ENCODE results near the gene KNDC1.

The KNDC1 gene

DNA sequence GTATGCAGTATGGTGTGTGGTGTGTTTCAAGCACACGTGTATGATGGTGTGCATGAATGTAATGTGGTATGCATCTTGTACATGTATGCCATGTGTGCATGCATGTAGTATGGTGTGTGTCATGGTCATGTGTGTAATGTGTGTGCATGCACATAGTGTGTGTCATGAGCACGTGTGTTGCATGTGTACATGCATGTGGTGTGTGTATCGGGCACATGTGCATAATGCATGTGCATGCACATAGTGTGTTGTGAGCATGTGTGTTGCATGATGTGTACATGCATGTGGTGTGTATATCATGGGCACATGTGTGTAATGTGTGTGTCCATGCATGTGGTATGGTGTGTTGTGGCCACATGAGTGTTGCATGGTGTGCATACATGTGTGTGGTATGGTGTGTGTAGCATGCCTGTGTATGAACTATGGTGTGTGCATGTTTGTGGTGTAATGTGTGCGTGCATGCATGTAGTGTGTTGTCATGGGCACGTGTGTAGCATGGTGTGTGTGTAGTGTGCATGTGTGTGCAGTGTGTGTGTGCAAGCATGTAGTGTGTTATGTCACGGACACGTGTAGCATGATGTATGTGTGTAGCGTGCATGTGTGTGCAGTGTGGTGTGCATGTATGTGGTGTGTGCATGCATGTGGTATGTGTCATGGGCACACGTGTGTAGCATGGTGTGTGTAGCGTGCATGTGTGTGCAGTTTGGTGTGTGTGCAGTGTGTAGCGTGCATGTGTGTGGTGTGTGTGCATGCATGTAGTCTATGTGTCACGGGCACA lies 17.6 kb downstream of the KNDC1 start:
- no peak for DNase-seq (ENCODE audit: low spot score)

DNA sequence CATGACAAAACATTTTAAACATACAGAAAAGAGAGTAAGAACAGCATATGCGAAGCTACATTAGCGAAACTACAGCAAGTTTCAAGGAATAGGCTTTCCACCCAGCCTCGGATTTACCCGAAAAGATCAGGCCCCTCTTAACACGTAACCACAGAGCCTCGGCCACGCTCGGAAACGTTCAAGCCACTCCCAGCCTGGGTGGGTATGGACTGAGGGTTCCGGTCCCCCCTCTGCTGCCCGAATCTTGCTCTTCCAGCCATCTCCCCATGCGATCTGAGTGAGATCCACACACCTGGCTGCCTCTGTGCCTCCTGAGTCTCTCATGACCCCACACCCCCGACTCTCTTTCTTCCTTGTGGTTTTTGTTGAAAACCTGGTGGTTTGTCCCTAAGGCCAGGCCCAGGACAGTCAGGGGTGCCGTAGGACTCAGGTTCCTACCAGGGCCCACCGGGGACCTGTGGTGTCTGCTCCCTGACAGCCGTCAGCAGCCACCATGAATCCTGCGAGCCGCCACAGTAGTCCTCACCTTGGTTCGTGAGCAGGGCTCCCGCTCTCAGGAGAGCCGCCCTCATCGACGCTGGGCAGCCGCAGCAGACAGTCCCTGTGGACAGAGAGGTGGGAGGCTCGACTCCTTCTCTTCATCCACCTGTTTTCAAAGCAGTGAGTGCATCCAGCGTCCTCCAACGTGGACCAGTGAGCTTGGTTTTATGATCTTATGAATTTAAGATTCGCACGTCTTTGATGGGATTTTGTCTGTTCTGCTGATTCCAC lies 18.5 kb downstream of the KNDC1 start:
- DNase-seq (ENCODE audit: low spot score), result no peak

DNA sequence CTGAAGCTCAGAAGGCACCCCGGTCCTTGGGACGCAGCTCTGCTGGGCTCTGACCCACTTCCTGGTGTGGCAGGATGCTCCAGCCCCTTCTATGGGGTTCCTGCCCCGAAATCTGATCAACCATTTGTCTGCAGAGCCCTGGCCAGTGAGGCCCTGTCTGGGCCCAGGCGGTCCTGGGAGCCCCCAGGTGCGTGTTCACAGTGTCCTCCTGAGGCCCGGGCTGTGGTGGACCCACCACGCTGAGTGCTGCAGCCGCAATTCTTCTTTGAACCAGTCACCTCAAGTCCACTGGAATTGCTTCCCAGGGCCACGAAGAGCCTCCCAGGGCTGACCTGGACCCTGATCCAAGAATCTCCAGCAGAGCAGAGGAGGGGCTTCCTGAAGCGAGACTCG lies 19.1 kb downstream of the KNDC1 start:
- DNase-seq (ENCODE audit: low spot score), result no peak

DNA sequence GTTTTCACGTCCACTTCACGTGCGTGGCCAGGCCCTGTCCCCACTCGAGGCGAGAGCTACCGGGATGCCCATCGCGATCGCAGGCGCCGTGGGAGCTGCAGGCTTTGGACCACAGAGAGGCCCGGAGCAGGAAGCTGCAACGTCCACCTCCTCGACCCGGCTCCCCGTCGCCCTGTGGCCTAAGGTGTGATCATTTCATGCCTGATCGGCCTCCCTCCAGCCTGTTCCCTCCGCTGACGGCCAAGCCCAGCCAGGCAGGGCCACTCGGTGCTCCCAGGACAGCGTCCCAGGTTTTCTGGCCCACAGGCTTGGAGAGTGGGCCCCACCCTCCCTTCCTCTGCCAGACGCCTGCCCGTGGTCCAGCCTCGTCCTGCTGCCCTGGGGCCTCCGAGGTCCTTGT lies 19.6 kb downstream of the KNDC1 start:
- DNase-seq (ENCODE audit: low spot score), result no peak

DNA sequence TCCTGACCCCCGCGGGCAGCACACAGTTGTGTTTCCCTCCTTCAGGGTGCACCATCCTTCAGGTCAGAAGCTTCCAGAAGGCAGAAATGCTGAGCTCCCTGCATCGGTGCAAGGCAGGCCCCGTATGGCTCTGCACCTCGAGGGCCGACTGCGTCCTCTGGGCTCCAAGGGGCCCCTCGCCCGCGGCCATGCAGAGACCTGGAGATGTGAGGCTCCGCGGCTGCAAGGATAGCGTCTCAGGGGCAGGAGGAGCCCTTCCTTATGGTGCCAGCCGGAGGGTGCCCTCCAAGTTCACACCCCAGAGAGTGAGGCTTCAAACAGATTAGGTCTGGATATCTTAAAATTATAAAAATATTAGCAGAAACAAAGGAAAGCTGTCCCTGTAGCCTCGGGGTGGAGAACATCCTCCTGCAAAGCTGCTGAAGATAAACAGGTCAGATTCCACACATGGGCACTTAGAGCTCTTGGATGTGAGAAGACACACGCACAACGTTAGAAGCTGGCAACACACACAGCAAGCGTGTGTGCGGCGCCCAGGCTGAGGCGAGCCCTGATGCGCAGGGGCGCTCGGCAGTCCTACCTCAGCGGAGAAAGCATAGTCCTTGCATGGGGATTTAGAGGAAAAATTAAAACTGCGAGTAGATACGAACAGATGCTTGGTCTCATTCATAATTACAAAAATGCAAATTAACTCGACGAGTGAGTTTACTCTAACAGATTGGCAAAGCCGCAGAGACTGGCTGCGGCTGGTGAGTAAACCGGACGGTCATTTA lies 20.4 kb downstream of the KNDC1 start:
- no peak for DNase-seq (ENCODE audit: low spot score)

DNA sequence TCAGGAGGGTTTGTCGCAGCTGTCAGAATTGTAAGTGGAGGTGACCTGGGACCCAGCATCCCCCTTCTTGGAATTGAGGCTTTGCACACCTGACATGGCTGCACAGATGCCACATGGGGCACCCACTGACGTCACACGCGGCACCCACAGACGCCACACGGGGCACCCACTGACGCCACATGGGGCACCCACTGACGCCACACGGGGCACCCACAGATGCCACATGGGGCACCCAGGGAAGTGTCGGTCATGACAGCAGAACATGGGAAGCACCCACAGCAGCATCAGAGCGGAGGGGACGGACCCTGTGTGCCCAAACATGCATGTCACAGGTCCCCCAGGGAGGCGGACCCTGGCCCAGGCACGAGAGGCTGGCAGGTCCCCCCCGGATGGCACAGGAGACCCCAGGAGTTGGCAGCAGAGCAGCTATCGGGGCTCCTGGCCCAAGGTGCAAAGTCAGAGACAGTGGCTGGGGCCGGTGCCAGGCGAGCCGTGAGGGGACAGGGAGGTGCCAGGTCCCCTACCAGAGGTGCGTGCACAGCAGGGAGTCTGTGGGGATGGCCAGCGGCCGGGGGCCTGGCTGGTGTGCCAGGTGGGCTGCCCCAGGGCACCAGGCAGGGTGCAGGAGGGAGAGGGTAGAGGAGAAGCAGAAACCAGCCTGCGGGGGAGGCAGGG lies 21.1 kb downstream of the KNDC1 start:
- DNase-seq (ENCODE audit: low spot score), result no peak

DNA sequence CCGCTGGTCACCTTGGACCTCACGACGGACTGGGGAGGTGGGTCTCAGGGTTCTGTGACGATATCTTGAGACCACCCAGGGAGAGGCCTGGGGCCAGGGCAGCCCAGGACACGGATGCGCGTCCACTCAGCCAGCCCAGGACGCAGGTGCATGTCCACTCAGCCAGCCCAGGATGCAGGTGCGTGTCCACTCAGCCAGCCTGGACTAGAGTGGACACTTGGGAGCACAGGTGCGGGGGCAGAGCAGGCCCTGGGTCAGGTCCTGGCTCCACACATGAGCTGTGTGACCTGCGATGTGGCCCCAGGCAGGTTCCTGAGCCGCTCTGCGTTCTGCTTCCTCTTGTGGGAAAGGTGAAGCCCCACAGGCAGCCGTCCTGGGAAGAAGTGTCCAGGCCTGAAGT lies 22.2 kb downstream of the KNDC1 start:
- DNase-seq (ENCODE audit: low spot score), result no peak

DNA sequence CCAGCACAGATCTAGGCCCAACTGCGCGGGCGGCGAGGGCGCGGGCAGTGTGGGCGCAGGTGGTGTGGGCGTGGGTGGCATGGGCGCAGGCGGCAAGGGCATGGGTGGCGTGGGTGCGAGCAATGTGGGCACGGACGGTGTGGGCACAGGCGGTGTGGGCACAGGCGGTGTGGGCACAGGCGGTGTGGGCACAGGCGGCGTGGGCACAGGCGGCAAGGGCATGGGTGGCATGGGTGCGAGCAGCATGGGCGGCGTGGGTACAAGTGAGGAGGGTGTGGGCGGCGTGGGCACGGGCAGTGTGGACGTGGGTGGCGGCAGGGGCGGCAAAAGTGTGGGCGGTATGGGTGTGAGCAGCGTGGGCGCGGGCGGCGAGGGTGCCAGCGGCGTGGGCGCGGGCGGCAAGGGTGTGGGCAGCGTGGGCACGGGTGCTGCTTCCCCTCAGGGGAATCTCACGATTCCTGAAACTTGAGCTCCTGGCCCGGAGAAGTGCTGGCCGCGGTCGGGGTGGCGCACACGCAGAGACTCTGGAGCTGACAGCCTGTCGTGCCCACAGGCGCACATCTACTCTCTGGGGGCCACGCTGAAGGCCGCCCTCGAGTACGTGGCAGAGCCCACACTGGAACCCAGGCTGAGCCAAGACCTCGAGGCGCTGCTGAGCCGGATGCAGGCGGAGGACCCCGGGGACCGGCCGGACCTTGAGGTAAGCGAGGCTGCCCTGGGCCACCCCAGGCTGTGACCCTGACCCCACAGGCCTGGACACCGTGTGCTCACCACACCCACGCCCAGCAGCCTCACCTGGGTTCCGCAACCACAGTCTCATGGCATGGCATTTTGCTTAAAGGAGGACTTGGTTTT lies 23.0 kb downstream of the KNDC1 start:
- no peak for DNase-seq (ENCODE audit: low spot score)

DNA sequence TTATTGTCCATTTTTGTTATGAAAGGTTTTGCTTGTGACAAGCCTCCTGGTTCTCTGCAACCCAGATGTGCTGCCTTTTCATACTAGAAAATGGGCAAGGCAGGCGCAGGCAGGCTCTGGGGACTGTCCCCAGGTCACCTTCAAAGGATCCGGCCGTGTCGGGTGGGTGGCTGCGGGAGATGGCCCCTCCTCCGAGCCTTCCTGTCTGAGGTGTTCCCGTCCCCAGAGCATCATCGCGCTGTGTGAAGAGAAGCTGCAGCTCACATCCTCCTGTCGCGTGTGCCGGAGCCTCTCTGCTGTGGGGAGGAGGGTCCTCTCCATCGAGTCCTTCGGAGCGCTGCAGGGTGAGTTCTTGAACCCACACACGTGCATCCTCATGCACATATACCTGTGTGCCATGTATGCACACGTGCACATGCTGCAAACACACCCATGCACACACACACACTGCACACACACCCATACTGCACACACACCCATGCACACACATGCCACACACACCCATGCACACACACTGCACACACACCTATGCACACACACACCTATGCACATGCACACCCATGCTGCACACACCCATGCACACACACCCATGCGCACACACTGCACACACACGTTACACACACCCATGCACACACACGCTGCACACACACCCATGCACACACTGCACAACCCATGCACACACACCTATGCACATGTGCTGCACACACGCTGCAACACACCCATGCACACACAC lies 23.8 kb downstream of the KNDC1 start:
- DNase-seq (ENCODE audit: low spot score), result no peak

DNA sequence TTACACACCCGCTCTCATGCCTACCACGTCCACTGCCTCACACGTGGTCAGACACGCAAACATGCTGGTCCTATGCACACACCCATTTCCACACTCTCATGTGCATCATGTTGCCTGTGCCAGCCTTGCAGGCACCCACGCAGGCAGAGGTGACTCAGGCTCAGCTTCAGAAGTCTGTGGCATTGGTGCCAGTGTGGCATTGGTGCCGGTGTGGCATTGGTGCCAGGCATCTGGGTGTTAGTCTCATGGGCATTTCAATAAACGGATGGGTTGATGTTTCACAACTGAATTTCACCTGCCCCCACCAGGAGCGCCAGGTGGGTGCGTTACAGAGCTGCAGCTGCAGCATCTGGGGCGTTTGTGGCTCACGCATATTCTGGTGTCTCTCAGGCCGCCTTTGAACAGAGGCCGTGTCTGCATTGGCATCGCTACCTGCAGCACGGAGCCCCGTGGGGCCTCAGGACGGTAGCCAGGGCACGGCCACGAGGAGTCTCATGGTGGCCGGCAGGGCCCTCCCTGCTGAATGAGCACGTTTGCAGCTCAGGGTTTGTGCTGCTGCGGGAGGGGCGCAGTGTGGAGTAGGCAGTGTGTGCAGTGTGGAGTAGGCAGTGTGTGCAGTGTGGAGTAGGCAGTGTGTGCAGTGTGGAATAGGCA lies 24.7 kb downstream of the KNDC1 start:
- DNase-seq (ENCODE audit: low spot score), result no peak

DNA sequence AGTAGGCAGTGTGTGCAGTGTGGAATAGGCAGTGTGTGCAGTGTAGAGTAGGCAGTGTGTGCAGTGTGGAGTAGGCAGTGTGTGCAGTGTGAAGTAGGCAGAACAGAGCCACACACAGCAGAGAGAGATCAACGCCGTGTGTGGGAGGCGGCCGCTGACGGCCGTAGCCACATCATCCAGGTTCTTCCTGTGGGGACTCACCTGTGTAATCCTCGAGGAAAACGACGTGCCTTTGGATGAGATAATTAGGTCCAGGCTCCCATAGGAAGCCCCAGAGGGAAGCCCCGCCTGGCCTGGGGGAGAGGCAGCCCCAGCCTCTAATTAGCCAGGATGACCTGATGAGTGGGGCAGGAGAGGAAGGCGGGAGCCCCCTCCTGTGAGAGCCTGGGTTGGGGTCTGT lies 25.4 kb downstream of the KNDC1 start:
- DNase-seq (ENCODE audit: low spot score), result no peak

DNA sequence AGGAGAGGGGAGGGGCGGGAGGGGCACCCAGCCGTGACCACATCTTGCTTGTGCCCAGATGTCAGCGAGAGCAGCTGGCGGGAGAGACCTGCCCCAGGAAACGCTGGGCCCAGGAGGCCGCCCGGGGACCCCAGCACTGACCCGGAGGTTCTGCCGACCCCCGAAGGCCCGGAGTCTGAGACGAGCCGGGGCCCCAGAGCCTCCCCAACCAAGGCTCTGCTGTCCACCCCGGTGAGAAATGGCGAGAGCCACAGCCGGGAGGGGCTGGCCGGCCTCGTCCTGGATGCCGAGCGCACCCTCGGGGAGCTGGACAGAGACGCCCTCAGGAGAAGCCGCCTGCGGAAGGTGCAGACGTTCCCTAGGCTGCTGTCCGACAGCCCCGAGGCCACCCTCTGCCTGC lies 25.9 kb downstream of the KNDC1 start:
- DNase-seq (ENCODE audit: low spot score), result no peak

DNA sequence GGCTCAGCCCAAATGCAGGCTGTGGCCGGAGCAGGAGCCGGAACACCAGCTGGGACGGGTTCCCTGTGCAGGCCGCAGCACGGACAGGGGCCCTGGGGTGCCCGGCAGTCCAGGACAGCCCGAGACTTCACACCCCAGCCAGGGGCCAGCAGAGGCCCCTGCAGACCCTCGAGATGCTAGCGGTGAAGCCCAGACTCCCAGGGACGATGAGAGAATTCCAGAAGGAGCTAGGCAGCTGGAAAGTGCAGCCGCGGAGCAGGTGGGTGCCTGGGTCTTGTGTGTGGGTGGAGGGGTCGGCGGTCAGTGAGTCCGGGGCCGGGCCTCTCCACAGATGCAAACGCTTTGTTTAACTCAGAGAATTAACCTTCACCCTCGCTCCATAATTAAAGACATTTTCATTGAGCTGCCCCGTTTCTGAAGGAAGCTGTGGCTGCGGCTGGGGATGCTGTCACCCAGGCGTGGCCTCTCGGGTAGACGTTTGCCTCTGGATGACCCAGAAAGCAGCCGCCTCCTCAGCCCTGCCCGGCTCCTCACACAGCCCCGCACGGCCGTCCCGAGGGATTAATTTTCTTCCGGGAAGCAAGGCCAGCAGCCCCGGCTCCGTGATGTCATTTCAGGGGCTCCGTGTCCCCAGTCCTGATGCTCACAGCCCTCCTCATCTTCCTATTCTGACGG lies 26.5 kb downstream of the KNDC1 start:
- no peak for DNase-seq (ENCODE audit: low spot score)

DNA sequence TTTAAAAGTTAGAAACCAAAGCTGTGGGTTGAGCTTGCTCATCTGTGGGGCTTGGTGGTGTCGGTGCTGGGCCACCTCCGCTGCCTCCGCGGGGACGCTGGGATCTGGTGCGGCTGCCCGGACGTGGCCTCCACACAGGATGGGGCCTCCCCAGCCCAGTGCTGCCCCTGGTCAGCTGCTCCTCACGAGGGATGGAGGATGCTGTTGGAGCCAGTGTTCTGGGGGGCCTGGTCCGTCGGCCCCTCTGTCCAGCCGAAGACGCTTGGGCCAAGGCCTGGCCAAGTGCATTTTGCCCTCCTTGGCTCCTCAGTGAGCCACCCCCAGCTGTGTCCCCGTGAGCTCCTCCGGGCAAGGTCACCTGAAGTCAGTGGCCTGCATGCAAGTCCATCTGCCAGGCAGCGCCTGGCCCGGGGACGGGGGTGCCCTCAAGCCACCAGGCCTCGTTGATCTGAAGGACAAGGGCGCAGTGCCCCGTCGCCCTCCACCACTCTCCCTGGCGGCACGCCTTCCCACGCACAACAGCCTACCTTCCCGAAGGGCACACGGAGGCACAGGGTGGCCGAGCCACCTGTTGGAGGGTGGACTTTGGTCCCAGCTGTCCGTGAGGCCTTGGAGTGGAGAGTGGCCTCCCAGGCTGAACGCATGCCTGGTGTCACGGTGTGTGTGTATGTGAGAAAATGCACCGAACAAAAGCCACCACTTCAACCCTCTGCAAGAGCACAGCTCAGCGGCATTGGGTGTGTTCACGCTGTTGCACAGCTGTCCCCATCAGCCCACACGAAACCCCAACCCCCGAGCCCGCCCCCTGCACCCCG lies 27.3 kb downstream of the KNDC1 start:
- no peak for DNase-seq (ENCODE audit: low spot score)

DNA sequence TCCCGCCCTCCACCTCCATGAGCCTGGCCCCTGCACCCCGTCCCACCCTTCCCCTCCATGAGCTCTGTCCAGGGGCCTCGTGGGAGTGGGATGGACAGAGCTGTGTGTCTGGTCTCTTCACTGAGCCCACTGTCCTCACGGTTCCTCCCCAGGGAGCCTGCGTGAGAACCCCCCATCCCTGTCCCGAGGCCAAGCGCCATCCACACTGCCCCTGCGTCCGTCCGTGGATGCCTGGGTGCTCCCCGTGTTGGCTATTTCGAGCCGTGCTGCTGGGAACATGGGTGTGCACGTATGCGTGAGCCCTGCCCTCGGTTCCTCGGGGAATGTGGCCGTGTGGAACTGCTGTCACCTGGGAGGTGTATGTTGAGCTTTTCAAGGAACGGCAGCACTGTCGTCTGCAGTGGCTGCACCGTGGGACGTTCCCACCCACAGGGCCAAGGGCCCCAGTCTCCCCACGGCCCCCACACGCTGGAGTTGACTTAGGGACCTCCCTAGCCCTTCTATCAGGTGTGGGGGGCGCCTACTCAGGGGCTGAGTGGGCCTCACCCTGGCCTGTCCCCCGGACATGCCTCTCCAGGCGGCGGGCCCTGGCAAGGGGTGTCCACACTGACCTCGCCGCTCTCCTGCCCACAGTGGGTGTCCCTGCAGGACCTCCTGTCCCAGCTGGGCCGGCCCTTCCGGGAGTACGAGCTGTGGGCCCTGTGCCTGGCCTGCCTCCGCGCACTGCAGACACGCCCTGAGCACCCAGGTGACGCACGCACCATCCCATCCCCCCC lies 28.1 kb downstream of the KNDC1 start:
- DNase-seq (ENCODE audit: low spot score), result no peak

DNA sequence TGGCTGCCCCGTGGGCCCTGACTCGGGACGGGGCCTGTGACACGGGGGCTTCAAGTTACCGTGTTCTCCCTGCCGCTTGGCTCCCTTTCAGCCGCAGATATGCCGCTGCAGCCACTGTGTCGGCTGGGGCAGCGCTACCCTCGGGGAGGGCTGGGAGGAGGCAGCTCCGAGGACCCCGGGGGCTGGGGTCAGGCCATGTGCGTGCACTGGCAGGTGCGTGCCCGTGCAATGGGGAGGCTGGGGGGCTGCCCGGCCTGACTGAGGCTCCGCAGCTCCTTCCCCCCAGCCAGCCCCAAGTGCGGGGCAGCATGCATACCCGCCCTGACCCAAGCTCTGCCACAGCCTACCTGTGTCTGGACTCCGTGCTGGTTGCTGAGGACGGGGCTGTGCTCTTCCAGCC lies 29.2 kb downstream of the KNDC1 start:
- DNase-seq (ENCODE audit: low spot score), result no peak

DNA sequence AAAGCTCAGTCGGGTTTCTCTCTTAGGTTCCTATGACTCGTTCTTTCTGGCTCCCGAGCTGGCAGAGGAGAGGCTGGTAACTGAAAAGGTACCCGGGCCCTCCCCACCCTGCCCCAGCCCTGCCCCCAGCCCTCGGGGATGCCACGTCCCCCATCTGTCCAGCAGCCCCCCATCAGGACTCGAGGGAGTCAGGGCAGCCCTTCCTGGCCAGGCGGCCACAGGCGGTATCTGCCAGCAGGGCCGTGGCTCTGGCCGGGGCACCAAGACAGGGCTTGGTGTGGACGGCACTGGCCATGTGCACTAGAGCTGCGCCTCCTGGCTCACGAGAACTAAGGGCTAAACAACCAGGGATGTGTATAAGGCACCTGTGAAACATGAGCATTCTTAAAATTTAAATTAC lies 29.7 kb downstream of the KNDC1 start:
- DNase-seq (ENCODE audit: low spot score), result no peak

DNA sequence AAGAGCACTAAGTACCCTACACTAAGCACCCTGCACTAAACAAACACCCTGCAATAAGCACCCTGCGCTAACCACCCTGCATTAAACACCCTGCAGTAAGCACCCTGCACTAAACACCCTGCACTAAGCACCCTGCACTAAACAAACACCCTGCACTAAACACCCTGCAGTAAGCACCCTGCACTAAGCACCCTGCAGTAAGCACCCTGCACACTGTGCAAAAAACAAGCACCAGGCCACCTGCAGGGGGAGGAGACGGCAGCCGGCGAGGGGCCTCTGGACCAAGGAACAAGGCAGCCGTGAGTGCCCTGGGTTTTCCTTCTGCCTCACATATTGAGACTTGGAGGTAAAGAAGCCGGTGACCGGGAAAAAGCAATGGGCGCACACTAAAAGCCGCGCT lies 30.2 kb downstream of the KNDC1 start:
- no peak for DNase-seq (ENCODE audit: low spot score)
